LNCaP clone FGC (cell line): ENCODE results near the gene FGF22.
"Not testable (repeated sequence)": the region's sequence is repeated elsewhere in the genome, so short reads cannot be mapped to it uniquely, and the experiment has no call there.

Experiments used
- DNase-seq: peaks from one replicate; pipeline ENCODE4 v3.0.0-alpha.2; 2011; ENCODE audit warnings: low read depth
- H3K4me3 ChIP-seq: 2 replicates; pipeline ENCODE4 v1.5.1; 2011; ENCODE audit warnings: mild to moderate bottlenecking, low read depth, low read length, control low read depth
- CTCF ChIP-seq: IDR thresholded peaks from 2 replicates; pipeline ENCODE4 v1.5.1; 2012; ENCODE audit warnings: mild to moderate bottlenecking; ENCODE audit not compliant: control insufficient read depth, insufficient read depth; ENCODE audit errors: extremely low read depth

Gene FGF22

GRCh38 chr19:618674-619285 lies 20.9 kb upstream of the FGF22 start:
- no peak for TF ChIP-seq CTCF
- H3K4me3 ChIP-seq: no peak overlapping the region
- DNase-seq: no peak

- DNase-seq: no peak
- no peak for TF ChIP-seq CTCF
- no peak overlapping the region for H3K4me3 ChIP-seq
Observed at GRCh38 chr19:619286-620002, 20.2 kb upstream of the FGF22 start.

DNA sequence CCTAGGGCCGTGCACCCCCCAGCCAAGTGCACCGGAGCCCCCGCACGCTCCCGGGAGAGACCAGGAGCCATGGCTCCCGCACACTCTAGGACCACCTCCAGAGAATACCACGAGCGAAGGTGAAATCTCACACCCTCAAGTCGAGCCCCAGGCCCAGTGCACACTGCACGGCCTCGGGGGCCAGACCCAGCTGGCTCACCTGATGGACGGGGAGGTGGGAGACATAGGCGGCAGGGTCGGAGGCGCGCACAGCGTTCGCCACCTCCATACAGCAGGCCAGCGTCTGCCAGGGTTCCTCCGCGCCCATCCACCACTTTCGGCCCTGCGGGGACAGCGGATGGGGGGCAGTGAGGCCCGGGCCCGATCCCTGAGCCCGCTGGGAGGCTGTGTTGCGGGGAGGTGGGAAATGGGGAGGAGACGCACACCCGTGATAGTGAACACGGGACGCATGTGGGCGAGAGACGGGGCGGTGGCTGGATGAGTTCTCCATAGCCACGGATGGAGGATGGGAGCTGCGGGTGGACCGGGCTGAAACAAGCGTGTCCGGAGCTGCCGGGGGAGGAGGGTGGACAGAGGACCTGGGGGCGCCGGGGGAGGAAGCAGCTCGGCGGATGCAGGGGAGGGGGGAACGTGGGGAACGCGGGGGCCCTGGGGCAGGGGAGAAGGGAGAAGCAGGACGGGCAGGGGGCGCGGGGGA lies 19.4 kb upstream of the FGF22 start:
- H3K4me3 ChIP-seq: no peak overlapping the region
- TF ChIP-seq CTCF: no peak
- no peak for DNase-seq

DNA sequence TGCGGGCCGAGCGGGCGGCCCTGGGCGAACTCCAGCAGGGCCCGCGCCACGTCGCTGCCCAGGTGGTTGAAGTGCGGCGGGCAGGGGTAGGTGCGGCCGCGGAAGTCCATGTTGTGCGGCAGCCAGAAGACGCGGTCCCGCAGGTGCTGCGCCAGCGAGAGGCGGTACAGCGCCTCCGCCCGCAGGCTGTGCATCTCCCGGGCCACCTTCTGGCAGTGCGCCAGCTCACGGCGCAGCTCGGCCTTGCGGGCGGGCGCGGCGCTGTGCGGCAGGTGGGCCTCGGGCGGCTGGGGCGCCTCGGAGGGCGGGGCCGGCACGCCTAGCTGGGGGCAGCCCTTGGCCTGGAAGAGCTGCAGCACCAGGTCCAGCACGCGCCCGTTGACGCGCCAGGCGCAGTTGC lies 18.5 kb upstream of the FGF22 start:
- not testable (repeated sequence) for H3K4me3 ChIP-seq, DNase-seq

GRCh38 chr19:621819-622218 lies 17.9 kb upstream of the FGF22 start:
- H3K4me3 ChIP-seq: no peak overlapping the region
- TF ChIP-seq CTCF: no peak
- DNase-seq: no peak

GRCh38 chr19:622666-623065 lies 17.0 kb upstream of the FGF22 start:
- H3K4me3 ChIP-seq: no peak overlapping the region
- DNase-seq: no peak
- no peak for TF ChIP-seq CTCF

- H3K4me3 ChIP-seq: no peak overlapping the region
- TF ChIP-seq CTCF: no peak
- no peak for DNase-seq
Observed at GRCh38 chr19:623175-623916, 16.3 kb upstream of the FGF22 start.
